NAMALWA (cell line): Measurements from ENCODE around the gene IGSF3.

Experiments used
- DNase-seq: peaks from one replicate; pipeline ENCODE4 v3.0.0-alpha.2; 2015; ENCODE audit warnings: low spot score

Gene IGSF3

GRCh38 chr1:116557323-116557878, 110.1 kb downstream of the IGSF3 start:
- no peak for DNase-seq

- DNase-seq, result no peak
Measured at GRCh38 chr1:116556289-116557006, 111.1 kb downstream of the IGSF3 start.

DNA sequence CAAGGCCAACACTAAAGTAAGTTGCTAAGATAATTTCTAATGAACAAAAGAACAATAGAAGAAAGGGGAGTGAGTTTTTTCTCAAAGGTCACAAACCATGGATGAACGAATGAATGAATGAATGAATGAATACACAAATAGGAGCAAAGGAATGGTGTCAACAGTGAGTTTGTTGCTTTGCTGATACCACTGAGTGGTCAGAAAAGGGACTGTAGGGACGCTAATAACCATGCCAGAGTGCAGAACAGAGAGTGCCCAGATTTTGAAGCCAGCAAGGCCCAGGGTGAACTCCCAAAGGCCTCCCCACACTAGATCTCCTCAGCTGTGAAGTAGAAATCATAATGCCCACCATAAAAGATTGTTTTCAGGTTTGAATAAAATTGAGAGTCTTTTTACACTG, 112.6 kb downstream of the IGSF3 start:
- no peak for DNase-seq

GRCh38 chr1:116553386-116554115, 114.0 kb downstream of the IGSF3 start:
- no peak for DNase-seq

DNA sequence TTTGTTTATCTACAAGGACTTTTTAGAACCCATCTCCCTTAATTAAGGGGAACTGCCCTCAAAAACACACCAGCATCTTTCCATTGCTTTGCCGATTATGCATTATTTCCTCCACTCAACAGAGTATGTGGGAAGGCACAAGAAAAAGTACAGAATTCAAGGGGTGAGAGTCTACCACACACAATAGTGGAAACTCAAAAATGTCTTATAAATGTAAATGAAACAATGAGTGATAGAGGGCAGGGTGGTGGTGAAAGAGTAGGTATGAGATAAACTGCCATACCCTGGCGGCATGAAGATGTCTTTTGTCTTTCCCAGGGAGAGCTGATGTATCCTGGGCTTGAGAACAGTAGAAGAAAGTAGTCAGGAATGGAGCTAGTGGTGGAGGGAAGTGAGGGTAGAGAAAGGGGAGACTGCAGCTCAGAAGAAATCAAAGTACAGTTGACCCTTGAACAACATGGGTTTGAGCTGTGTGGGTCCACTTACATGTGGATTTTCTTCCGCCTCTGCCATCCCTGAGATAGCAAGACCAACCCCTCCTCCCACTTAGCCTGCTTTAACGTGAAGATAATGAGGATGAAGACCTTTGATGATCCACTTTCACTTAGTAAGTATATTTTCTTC, 121.1 kb downstream of the IGSF3 start:
- no peak for DNase-seq

- DNase-seq, result no peak
Measured at GRCh38 chr1:116545359-116545705, 122.2 kb downstream of the IGSF3 start.

DNA sequence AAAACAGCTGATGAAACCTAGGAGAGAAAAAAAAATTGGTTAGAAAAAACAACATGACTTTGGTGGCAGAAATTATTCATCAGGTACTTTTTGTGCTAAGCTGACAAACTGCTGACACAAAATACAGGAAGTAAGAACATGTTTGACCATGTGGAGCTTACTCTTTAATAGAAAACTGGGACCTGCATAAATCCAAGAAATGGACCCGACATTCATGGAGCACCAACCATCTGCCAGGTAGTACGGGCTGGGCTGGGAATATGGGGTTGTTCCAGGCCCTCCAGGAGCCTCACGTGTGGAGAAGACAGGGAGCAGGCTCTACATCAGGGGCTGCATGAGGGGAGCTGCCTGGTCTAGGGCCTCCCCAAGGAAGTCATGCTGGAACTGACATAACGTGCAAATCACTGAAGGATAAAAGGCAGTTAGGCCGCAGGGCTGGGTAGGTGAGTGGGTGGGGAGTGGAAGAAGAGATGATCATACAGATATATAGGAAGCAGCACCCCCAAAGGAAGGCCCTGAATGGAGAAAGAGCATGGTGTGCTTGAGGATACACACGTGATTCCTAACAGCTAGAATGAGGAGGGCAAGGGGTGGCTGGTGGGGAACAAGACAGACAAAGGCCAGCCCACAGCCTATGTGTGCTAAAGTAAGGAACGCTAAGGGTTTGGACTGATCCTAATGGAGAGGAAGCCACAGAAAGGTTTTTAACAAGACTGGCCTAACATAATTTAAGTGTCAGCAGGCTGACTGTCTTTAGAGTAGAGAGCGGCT, 122.8 kb downstream of the IGSF3 start:
- no peak for DNase-seq

- peak; percentile 33 for DNase-seq
Measured at GRCh38 chr1:116540088-116540487, 127.4 kb downstream of the IGSF3 start.

- DNase-seq, result no peak
Measured at GRCh38 chr1:116538544-116538943, 129.0 kb downstream of the IGSF3 start.

DNA sequence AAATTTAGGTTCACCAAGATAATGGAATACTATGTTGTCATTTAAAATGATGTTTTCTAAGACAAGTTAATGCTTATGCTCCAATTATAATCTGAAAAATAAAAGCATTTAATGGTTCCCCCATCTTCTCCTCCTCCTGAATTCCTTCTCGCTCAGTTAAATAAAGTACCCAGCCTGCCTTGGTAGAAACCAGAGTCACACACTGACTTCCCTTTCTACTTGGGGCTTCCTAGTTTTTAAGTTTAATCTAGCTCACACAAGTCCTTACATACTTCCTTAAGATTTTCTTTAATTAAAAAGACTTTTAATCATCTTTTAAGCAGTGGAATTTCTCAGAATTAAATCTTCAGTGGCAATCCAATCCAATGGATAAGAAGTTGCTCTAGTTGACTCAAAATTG, 129.6 kb downstream of the IGSF3 start:
- no peak for DNase-seq

GRCh38 chr1:116537040-116537831, 130.3 kb downstream of the IGSF3 start:
- DNase-seq, result no peak

- no peak for DNase-seq
Measured at GRCh38 chr1:116534014-116534739, 133.4 kb downstream of the IGSF3 start.

DNA sequence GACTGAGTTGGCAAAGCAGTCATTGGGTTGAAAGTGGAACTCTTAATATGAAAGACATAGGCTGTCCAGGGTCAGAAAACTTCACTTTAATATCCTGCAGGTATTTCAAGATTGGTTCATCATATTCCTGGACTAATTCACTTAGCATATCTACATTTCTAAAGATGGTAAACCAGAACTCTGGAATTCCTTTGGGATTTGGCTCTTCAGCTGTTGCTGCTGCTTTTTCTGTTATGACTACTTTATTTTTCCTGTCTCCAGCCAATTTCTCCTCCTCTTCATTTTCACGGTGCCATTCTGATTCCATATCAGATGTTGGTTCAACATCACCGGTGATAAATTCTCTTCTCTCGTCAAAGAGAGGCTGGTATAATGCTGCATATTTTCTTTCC, 134.1 kb downstream of the IGSF3 start:
- no peak for DNase-seq

DNA sequence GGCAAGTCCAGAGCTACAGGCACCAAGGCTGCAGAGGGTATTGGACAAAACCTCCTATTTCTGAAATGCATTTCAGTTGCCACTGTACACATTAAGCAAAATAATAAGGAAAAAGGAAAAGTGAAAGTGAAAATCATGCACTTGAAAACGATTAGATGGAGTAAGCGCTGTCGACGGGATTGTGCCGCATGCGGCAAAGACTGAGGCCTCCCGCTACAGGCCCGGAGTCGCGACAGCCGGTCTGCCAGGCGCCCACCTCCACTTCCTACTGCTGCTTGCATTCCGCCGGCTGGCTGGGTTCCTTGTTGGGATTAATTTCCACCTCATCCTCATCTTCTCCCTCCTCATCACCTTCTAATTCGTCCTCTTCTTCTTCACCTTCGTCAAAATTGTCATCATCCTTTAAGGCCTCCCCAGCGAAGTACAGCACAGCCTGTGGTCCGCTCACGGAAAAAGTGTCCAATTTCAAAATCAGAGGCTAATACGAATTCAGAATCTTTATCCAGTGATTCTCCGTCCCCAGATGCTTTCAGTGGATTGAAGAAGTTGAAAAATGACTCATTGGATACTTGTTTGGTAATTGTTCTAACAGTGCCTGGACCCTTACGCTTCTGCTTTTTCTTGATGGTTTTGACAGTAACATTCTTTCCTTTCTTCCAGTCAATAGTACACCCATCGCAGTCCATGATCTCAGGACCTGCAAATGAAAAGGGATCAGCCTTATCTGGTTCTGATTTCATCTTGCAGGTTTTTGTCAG, 134.7 kb downstream of the IGSF3 start:
- no peak for DNase-seq

GRCh38 chr1:116531917-116532316, 135.6 kb downstream of the IGSF3 start:
- no peak for DNase-seq

GRCh38 chr1:116529681-116530080, 137.9 kb downstream of the IGSF3 start:
- no peak for DNase-seq

GRCh38 chr1:116529199-116529631, 138.3 kb downstream of the IGSF3 start:
- no peak for DNase-seq

DNA sequence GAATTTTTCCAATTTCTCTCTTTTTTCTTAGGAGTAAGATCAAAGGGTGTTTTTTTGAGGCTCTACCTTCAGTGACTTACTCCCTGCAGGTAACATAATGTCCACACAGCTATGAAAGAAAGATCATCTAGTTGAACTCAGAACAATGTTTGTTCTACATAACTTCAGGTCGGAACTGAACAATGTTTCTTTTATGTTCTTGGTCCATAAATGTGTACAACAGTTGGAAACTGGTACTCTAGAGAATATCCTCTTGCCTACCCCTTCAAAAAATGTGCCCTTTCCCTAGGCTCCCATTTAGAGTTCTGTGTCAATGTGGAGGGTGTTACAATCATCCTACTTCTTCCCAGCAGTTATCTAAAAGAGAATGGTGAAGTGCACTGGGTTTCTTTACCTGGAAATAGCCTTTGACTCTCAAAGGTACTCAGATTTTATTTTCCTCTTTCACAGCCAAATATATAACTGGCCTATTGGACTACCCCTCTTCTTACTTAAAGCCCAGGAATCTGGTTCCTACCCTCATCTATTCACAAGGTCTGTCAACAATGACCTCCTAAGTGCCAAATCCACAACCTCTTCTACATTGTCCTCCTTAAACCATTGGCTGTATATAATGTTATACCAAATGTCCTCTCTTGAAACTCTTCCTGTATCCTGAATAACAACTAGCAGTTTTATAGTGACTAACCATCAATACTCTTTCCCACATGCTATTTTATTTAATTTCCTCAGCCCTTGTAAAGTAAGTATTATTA, 139.0 kb downstream of the IGSF3 start:
- no peak for DNase-seq

DNA sequence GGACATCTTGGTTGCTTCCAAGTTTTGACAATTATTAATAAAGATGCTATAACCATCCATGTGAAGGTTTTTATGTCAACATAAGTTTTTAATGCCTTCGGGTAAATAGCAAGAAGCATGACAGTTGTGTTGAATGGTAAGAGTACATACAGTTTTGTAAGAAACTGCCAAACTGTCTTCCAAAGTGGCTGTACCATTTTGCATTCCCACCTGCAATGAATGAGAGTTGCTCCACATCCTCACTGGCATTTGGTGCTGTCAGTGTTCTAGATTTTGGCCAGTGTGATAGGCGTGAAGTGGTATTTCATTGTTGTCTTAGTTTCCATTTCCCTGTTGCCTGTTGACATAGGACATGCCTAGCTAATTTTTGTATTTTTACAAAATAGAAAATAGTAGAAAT, 142.1 kb downstream of the IGSF3 start:
- no peak for DNase-seq
